Amniotic epithelial cell (primary cell): ENCODE data around the gene PRUNE2.

Experiments used
- DNase-seq: peaks from one replicate; pipeline ENCODE4 v3.0.0-alpha.2; 2010; ENCODE audit warnings: low read depth

The PRUNE2 gene

DNA sequence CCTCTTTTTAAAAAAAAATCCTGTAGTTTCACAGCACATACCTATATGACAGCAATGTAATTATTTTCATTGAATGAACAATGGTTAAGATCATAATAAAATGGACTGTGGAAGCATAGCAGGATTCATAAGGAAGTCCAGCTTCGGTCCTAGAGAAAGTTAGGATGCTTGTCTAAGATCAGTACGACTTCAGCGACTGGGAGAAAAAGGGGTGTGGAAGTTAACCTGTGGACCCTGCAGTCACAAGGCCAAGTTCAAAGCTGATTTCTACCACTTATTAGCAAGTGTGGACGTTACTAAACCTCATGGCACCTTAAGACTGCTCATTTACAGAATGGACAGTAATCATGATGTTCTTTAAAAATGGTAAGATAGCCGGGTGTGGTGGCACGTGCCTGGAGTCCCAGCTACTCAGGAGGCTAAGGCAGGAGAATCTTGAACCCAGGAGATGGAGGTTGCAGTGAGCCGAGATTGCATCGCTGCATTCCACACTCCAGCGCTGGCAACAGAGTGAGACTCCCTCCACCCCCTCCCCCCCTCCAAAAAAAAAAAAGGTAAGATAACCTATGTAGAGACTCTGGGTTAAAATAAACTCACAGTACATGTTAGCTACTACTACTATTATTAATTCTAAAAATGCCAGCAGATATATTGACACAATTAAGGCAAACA, 213.3 kb downstream of the PRUNE2 start:
- DNase-seq, result no peak

DNA sequence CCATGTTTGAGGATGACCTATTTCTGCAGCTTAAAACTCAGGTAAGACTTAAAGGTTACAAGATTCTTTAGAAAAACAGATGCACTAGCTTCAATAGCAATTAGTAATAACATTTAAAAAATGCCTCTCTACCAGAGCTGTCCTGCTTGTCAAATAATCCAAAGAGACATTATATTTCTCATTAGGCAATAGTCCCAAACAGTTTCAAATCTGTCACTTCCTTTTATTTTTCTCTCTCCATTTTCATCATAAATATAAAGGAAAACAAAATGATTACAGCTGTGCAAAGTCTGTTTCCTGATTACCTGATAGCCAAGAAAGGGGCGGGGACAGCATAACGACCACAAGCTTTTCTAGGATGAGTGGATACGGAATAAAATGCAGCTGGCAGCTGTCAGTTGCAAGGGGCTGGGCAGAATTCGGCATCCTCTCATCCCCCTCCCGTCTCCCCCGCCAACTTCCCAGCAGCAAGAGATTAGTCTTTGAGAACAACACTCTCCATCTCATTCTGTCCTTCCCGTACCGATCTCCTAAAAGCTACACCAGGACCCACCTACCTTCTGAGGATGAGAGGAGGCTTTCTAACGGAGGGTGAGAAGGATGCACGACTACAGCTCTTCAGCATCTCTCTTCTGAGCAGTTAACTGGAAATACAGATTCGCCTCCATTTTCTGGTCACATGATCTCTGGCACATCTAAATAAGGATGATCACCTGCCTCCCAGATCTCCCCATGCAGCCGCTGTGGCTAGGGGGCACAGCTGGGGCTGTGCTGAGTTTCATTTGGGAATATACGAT, 214.2 kb downstream of the PRUNE2 start:
- peak; percentile 24 for DNase-seq

DNA sequence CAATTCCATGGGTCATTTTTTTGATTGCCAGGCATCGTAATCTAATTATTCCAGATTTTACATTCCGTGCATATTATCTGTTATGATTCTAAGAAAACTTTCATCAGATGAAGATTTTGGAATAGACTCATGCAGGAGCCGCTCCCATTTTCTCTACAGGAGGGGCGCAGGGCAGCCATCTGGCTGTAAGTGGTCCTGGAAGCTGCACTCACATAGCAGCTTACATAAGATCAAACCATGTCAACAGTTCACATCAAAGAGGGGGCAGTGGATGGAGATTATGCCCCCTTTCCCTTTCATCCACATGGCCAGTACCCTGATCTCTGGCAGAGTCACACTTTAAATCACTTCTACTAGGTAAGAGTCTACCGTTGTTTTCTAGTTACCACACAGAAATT, 214.9 kb downstream of the PRUNE2 start:
- no peak for DNase-seq

DNA sequence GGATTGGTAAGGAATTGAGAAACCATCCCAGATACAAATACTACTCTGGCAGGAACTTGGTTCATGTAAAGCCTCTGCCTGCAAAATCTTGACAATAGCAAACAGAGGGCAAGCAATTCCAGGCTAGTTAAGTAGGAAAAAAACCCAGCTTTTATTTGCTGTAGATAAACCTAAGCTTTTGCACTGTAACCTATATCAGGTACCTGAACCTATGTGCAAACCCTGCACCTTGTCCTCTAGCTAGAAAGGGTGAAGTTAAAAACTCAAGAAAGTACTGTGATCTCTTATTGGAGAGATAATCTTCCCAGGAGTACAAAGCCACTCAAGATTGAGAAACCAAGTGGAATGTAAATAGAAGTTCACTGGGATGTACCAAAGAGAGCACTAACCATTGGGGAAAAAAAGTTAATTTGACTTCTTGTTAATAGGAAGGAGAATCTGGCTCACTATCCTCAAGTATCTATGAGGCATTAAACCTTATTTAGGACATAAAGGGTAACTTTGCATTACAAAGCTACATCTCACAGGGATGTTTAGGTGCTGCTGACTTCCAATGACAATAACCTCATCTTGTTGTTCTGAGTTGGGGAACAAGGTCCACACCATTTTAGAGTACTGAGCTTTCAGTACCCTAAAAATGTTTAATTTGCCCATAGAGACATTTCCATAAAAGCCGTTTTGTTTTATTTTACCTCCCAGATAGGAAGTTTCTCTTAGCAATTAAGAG, 215.5 kb downstream of the PRUNE2 start:
- DNase-seq, result peak; percentile 31

DNA sequence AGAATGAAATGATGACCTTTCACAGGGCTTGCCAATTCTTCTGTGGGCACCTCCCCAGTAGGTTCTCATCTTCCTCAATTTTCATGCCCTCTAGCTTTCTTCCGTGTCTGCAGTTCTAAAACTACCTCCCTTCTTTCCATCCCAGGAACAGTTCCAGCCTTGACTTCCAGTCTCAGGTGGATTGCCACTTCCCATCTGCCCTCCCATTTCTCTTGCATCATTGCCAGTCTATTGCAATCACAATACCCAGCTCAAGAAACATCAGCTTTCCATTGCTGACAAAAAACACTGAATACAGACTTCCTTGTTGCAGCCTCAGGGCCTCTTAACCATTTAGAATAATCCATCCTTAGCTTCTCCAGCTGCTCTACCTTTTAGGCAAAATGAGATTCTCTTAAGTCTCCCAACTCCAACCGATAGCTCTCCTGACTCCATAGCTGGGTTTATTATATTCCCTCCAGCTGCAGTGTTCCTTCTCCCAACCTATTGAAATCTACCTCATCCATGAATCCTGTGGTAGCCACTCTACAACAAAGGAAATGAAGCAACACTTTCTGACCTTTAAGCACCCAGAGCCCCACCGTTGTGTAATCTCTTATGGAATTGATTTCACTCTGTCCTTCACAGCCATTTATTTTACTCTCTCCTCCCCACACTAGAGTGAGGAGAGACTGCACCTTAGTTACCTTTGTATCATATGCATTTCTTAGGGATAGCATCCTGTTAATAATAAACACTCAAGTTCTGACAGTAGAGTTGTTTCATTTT, 217.3 kb downstream of the PRUNE2 start:
- peak; percentile 60 for DNase-seq

DNA sequence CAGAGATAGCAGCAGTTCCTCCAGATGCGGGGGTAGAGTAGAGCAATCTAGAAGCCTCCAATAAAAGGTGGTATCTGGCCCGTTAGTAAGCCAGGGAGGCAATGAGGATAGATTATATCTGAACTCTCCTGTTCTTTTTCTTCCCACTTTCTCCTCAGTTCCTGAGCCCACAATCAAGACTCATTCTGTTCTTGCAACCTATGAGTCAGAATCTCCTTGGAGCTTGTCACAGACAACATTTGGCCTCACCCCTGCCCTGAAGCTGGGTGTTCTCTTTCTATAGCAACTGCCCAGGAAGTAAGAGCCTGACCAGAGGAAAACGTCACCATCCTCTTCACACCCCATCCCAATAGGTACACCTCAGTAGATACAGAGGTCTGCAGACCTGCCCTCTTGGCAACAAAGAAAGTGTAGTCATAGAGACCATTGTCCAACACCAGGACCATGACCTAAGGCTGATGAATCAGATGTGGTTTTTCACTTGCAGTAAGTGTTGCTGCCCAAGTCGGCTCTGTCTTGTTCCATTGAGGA, 218.0 kb downstream of the PRUNE2 start:
- DNase-seq, result peak; percentile 93

DNA sequence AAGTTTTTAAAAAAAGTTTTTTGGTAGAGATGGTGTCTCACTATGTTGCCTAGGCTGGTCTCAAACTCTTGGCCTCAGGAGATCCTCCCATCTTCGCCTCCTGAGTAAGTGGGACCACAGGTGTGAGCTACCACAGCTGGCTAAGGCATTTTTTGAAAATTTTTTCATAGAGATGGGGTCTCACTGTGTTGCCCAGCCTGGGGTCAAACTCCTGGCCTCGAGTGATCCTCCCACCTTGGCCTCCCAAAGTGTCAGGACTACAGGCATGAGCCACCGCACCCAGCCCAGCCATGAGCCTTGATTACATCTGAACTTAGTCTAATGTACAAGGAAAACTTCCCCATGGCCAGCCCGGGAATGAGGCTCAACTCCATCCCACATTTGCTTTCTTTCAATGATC, 219.2 kb downstream of the PRUNE2 start:
- DNase-seq, result no peak

DNA sequence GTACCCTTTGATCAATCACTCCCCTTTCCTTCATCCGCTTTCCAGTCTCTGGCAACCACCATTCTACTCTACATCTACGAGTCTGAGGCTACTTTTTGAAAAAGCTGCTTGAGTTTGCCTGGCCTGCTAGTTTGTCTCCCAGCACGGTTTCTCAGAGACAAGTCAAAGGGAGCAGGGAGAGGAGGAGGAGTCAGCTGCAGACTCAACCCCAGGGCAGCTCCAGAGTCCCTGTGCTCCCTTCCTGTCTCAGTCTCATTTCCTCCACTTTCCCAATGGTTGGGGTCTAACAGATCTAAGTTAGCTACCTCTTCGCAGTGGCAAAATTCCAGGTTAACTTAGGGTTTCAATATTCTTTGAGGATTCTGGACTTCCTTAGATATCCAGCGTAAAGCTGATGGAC, 221.7 kb downstream of the PRUNE2 start:
- no peak for DNase-seq

DNA sequence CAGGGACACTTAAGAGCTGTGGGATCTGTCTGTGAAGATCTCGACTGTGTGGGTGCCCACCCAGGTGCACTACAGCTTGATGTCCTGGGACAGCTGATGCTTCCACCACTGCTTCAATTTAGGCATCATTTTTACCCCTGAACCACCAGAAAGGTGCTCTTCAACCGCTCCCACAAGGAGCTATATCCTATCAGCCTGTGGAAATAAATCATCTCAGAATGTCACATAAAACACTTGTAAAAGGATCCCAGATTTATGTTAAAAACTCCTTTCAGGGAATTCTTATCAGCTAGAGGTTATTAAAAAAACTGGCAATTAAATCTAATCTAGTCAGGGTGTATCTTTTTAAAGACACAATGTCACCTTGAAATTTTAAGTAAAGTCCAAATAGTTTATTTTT, 224.4 kb downstream of the PRUNE2 start:
- no peak for DNase-seq

DNA sequence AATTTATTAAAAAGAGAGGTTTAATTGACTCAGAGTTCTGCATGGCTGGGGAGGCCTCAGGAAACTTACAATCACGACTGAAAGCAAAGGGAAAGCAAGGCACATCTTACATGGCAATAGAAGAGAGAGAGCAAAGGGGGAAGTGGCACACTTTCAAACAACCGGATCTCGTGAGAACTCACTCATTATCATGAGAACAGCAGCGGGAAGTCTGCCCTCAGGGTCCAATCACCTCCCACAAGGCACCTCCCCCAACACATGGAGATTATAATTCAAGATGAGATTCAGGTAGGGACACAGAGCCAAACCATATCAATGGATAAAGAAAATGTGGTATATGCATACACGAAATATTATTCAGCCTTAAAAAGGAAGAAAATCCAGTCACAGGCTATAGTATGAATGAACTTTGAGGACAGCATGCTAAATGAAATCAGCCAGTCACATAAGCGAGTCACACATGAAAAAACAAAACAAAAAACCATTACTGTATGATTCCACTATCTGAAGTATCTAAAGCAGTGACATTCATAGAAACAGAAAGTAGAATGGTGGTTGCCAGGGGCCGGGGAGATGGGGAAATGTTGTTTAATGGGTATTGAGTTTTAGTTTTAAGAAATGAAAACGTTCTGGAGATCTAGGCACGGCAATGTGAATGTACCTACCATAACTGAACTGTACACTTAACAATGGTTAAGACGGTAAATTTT, 225.0 kb downstream of the PRUNE2 start:
- DNase-seq, result no peak

DNA sequence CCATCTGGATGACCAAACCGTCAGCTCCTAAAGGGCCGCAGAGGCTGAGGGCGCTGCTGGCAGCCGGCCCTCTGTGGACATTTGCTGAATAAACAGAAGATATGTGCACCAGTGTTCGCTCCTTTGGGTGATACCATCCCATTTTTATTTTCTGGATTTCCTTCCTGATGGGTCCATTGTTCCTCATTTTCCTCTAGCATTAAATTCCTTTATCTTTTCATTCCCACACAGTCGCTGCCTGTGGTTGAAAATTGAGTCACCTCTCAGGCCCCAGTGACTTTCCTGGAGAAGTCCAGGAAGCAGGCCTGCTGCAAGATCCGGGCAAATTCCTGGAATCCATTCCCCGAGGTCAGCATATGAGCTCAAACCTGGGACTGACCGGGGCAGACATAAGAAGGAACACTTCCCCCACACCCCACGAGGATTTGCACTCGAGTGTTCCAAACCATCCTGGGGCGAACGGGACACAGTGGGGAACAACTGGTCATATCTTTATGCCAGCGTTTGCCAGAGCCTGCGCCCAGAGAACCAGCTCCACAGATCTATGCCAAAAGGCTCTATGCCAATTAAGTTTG, 228.3 kb downstream of the PRUNE2 start:
- peak; percentile 67 for DNase-seq

DNA sequence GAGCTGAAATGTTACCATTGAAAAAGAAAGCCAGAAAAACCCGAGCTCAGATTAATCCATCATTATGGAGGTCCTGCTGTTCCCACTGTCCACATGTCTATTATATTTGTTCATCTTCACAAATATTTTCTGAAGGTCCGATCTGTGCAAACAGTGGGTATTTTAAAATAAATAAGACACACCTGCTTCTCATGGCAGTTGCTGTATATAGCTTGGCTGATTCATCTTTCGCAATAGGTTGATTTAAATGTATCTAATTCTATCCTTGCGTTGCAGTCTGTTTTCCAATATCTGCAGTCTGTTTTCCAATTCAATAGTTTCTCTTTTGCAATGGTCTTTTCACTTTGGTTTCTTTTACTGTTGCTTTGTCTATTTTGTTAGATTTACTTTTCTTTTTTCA, 229.1 kb downstream of the PRUNE2 start:
- no peak for DNase-seq

DNA sequence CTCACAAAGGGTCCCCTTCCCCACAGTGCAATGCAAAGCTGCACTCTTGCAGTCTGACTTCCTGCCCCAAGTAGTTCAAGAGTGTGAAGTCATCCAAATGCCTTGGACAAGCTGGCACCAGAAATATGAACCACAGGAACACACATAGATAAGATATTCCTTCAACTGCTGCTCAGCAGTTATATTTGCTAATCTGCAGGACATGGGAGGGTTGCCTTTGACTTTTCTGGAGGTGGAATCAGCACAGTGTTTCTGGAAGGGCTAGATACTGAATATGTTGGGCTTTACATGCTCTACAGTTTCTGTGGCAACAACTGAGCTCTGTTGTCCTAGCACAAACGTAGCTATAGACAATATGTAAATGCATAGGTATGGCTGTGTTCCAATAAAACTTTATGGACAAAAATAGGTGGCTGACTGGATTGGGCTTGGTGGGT, 238.4 kb downstream of the PRUNE2 start:
- DNase-seq, result peak; percentile 96

DNA sequence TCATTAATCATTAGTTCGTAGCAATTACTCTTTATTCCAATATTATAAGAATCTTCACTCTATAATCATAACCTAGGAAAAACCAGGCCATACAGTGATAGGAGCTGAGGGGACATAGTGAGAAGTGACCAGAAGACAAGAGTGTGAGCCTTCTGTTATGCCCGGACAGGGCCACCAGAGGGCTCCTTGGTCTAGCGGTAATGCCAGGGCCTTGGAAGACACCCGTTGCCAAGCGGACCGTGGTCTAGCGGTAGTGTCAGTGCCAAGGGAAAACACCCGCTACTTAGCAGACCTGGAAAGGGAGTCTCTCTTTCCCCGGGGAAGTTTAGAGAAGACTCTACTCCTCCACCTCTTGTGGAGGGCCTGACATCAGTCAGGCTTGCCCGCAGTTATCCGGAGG, 239.9 kb downstream of the PRUNE2 start:
- DNase-seq, result peak; percentile 71

DNA sequence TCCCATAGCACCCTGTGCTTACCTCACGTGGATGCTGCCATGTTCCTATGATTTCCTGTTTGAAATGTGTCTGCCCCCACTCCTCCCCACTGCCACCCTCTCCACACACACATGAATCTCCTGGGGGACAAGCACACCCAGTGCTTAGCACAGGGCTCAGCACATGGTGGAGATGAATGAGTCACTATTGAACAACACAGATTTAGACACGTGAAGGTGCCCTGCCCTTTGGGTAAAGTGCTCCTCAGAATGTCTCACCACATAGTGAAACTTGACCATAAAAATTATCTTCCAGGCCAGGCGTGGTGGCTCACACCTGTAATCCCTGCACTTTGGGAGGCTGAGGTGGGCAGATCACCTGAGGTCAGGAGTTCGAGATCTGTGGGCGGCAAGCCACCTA, 240.5 kb downstream of the PRUNE2 start:
- no peak for DNase-seq

DNA sequence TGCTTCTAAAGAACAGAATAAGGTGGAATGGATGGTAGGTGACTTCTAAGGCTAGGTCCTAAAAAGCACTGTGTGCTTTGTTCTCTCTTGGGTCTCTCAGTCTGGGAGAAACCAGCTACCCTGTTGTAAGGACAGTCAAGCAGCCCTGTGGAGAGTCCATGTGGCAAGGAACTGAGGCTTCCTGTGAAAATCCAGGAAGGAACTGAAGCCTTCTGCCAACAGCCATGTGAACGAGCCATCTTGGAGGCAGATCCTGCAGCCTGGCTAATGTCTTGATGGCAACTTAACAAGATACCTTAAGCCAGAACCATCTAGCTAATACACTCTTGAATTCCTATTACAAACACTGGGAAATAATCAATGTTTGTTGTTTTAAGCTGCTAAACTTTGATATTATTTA, 241.8 kb downstream of the PRUNE2 start:
- no peak for DNase-seq

DNA sequence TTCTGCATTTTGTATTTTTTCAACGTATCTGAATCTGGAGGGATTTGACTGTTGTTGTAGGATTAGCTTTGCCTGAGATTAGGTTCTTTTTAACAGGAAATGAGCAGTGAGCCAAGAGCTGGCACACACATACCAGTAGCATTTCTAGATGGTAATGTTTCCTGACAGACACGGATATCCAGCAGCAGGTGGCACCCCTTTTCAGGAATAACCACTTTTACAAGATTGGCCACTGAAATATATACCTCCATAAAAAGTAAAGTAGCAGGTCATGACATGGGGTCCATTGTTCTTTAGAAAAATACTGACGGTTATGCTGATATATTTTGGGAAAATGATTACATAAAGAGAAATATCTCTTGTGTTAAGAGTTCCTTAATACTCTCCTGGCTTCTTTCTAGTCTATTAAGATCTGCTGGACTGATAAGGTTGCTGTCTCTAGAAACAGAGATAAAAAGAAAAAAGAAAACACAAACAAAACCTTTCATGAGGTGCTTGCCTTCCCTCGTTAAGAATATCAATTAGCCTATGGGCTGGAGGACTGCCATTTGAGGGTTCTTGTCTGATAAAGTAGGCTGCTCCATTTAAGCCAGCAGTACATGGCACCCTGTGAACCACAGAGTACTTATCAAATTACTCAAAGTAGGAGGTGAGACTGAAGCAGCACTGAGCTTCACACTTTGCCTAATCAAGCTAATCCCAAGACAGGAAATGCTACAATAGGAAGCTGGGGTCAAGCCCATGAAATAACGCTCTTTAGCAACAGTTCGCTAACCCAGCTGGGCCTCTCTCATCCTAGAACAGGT, 243.2 kb downstream of the PRUNE2 start:
- no peak for DNase-seq

DNA sequence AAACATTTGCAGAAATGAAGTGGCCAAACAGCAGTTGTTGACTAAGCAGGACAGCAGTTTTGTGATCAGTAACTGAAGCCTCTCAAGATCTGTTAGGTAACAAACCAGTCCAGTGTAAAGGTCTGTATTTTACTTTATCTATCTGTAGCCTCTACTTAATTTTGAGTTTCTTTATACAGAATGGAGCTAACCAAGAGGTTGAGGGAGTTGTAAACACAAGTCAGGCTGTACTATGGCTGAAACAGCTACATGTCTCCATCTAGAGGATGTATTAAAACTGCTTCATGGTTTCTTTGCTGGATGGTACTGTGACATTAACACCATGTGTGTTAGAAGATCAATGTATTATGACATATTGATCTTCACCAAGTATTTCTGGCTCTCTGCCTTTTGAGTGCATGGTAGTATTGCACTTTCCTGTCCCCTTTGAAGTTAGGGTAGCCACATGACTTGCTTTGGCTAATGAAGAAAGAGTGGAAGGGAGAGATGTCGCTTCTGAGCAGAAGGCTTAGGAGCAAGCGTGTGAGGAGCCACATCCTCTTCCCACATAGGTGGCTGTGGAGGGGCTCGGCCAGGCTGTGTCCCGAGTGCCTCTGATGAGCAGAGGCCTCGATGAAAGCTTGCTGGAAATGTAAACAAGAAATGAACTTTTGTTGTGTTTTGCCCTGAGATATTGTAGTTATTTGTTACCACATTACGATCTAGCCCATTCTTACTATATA, 247.2 kb downstream of the PRUNE2 start:
- peak; percentile 76 for DNase-seq

DNA sequence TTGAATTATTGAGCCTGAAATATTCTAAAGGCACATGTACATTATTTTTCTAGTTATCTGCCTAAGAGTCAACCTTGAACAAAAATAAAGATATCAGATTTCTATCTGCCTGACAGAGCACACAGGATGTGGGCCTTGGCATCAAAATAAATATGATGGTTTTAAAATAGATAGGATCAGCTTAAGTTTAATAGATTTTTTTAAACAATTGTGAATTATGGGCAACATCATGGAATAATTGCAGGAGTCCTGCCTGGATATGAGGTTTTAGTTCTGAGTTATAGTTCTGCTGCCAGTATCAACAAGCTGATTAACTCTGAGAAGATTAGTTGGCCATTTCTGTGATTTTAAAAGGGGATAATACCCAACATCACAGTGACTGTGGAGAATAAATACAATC, 248.6 kb downstream of the PRUNE2 start:
- DNase-seq, result no peak
